HEK293T (cell line): Measurements from ENCODE around the gene GRID1.
"Not testable (repeated sequence)": the region's sequence is repeated elsewhere in the genome, so short reads cannot be mapped to it uniquely, and the experiment has no call there.

Source experiments
- CTCF ChIA-PET: fragments of 350-600 bp; formaldehyde crosslinking; extraction: SDS; loops from one replicate; lab custom pipeline; 2021; ENCODE audit warnings: antibody characterized with exemption, inconsistent platforms; lab: Yijun Ruan, JAX
- POLR2A ChIA-PET: fragments of 350-600 bp; formaldehyde crosslinking; extraction: SDS; loops from one replicate; lab custom pipeline; 2020; ENCODE audit warnings: antibody characterized with exemption, inconsistent platforms; lab: Yijun Ruan, JAX
- DNase-seq: peaks from one replicate; pipeline ENCODE4 v3.0.0; 2012; ENCODE audit warnings: mixed read lengths; ENCODE audit errors: extremely low spot score
- ARNT ChIP-seq: fragments of 450-650 bp; IDR thresholded peaks from 2 replicates; pipeline ENCODE4 v1.6.1; 2017; ENCODE audit warnings: mild to moderate bottlenecking
- BHLHE40 ChIP-seq: fragments of 450-650 bp; IDR thresholded peaks from 2 replicates; pipeline ENCODE4 v1.6.1; 2016; ENCODE audit warnings: mild to moderate bottlenecking, moderate library complexity, borderline replicate concordance
- CTBP1 ChIP-seq: fragments of 450-650 bp; IDR thresholded peaks from 2 replicates; pipeline ENCODE4 v1.6.1; 2016; ENCODE audit warnings: borderline replicate concordance
- ELF4 ChIP-seq: fragments of 450-650 bp; IDR thresholded peaks from 2 replicates; pipeline ENCODE4 v1.6.1; 2017; ENCODE audit warnings: antibody characterized with exemption
- FOXA1 ChIP-seq: fragments of 450-650 bp; IDR thresholded peaks from 2 replicates; pipeline ENCODE4 v1.6.1; 2016; ENCODE audit warnings: mild to moderate bottlenecking
- FOXK2 ChIP-seq: fragments of 450-650 bp; IDR thresholded peaks from 2 replicates; pipeline ENCODE4 v1.6.1; 2016; ENCODE audit warnings: mild to moderate bottlenecking
- FOXM1 ChIP-seq: fragments of 450-650 bp; IDR thresholded peaks from 2 replicates; pipeline ENCODE4 v1.6.1; 2017; ENCODE audit warnings: mild to moderate bottlenecking, borderline replicate concordance
- HDGF ChIP-seq: fragments of 450-650 bp; IDR thresholded peaks from 2 replicates; pipeline ENCODE4 v1.6.1; 2017; ENCODE audit warnings: antibody characterized with exemption, borderline replicate concordance
- L3MBTL2 ChIP-seq: fragments of 450-650 bp; conservative IDR thresholded peaks from 2 replicates; pipeline ENCODE4 v1.6.1; 2016; ENCODE audit warnings: mild to moderate bottlenecking
- LEF1 ChIP-seq: fragments of 450-650 bp; IDR thresholded peaks from 2 replicates; pipeline ENCODE4 v1.6.1; 2017; ENCODE audit warnings: mild to moderate bottlenecking, borderline replicate concordance
- NFRKB ChIP-seq: fragments of 450-650 bp; IDR thresholded peaks from 2 replicates; pipeline ENCODE4 v1.6.1; 2016; ENCODE audit warnings: mild to moderate bottlenecking, moderate library complexity
- SP1 ChIP-seq: fragments of 450-650 bp; IDR thresholded peaks from 2 replicates; pipeline ENCODE4 v1.6.1; 2017
- SUZ12 ChIP-seq: fragments of 450-650 bp; IDR thresholded peaks from 2 replicates; pipeline ENCODE4 v1.6.1; 2016; ENCODE audit warnings: mild to moderate bottlenecking
- TARDBP ChIP-seq: fragments of 450-650 bp; IDR thresholded peaks from 2 replicates; pipeline ENCODE4 v1.6.1; 2016
- ZNF384 ChIP-seq: fragments of 450-650 bp; IDR thresholded peaks from 2 replicates; pipeline ENCODE4 v1.6.1; 2016
- TF ChIP-seq, protein P1 (sequence below): fragments of 450-650 bp; IDR thresholded peaks from 2 replicates; pipeline ENCODE4 v1.6.1; 2016

Gene GRID1

DNA sequence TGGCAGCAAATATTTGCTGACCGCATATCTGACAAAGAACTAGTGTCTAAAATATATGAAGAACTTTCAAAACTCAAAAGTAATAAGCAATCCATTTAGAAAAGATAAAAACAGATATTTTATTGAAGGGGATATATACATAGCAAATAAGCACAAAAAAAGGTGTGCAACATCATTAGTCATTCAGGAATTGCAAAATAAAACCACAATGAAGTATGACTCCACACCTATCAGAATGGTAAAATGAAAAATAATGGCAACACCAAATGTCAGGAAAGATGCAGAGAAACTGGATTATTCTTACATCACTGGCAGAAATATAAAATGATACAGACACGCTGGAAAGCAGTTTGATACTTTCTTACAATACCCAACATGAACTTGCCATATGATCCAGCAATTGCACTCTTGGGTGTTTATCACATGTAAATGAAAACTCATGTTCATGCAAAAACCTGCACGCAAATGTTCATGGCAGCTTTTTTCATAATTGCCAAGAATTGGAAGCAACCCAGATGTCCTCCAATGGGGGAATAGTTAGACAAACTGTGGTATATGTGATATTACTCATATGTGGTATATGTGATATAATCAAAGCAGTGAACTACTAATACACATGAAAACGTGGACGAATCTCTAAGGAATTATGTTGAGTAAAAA is 645.5 kb downstream of the GRID1 start:
- ChIA-PET CTCF (no interaction called here), POLR2A (no interaction called here)
- DNase-seq: no peak
- TF ChIP-seq SUZ12 (no peak), L3MBTL2 (no peak), BHLHE40 (no peak), FOXA1 (no peak), NFRKB (no peak), LEF1 (no peak), TARDBP (no peak), HDGF (no peak), ZNF384 (no peak), ELF4 (no peak), CTBP1 (no peak), ARNT (no peak), FOXK2 (no peak)
- TF ChIP-seq, protein P1, sequence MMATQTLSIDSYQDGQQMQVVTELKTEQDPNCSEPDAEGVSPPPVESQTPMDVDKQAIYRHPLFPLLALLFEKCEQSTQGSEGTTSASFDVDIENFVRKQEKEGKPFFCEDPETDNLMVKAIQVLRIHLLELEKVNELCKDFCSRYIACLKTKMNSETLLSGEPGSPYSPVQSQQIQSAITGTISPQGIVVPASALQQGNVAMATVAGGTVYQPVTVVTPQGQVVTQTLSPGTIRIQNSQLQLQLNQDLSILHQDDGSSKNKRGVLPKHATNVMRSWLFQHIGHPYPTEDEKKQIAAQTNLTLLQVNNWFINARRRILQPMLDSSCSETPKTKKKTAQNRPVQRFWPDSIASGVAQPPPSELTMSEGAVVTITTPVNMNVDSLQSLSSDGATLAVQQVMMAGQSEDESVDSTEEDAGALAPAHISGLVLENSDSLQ: no peak

GRCh38 chr10:85719408-85719807 is 647.2 kb downstream of the GRID1 start:
- CTCF ChIA-PET: no interaction called here

GRCh38 chr10:85713885-85714284 is 652.7 kb downstream of the GRID1 start:
- DNase-seq: no peak
- CTCF ChIA-PET: no interaction called here
- POLR2A ChIA-PET: no interaction called here
- TF ChIP-seq FOXM1 (no peak), ZNF384 (no peak), HDGF (no peak), LEF1 (no peak)

More at GRCh38 chr10:85719408-85719807, 647.2 kb downstream of the GRID1 start:
- POLR2A ChIA-PET: no interaction called here
- TF ChIP-seq CTBP1: no peak
- TF ChIP-seq TARDBP: no peak
- no peak for TF ChIP-seq L3MBTL2
- TF ChIP-seq ZNF384: no peak
- no peak for TF ChIP-seq LEF1
- no peak for TF ChIP-seq FOXK2
- no peak for TF ChIP-seq SUZ12
- no peak for TF ChIP-seq ARNT
- TF ChIP-seq HDGF: no peak
- TF ChIP-seq NFRKB: no peak
- TF ChIP-seq FOXA1: no peak
- no peak for TF ChIP-seq BHLHE40
- TF ChIP-seq, protein P1: no peak
- no peak for TF ChIP-seq SP1
- TF ChIP-seq ELF4: no peak
- DNase-seq: no peak

DNA sequence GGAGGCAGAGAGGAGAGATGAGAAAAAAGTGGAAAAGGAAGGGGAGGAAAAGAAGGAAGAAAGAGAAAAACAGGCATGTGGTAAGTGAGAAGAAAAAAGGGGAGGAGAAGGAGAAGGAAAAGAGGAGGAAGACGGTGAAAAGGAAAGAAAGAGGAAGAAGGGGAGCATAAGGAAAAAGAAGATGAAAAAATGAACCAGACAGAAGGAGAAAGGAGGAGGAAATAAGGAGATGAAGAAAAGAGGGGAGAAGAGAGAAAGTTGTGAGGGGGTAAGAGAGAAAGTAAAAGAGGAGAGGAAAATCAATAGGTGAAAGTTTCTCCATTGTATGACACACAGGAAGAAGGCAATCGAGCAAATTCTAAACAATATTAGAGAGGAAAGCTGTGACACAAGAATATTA is 663.8 kb downstream of the GRID1 start:
- ChIA-PET CTCF (no interaction called here), POLR2A (no interaction called here)
- TF ChIP-seq L3MBTL2 (no peak), FOXM1 (no peak), TARDBP (no peak), CTBP1 (no peak), ZNF384 (no peak), HDGF (no peak), NFRKB (no peak), FOXK2 (no peak), ARNT (no peak), LEF1 (no peak), BHLHE40 (no peak), FOXA1 (no peak), SP1 (no peak), ELF4 (no peak), SUZ12 (no peak)
- TF ChIP-seq, protein P1: no peak
- DNase-seq: no peak

DNA sequence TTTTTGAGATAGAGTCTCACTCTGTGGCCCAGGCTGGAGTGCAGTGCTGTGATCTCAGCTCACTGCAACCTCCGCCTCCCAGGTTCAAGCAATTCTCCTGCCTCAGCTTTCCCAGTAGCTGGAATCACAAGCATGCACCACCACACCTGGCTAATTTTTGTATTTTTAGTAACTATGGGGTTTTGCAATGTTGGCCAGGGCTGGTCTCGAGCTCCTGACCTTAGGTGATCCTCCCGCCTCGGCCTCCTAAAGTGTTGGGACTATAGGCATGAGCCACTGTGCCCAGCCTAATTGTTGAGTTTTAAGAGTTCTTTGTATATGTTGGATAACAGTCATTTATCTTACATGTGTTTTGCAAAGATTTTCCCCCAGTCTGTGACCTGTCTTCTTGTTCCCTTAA is 667.5 kb downstream of the GRID1 start:
- DNase-seq, CTCF ChIA-PET: not testable (repeated sequence)

DNA sequence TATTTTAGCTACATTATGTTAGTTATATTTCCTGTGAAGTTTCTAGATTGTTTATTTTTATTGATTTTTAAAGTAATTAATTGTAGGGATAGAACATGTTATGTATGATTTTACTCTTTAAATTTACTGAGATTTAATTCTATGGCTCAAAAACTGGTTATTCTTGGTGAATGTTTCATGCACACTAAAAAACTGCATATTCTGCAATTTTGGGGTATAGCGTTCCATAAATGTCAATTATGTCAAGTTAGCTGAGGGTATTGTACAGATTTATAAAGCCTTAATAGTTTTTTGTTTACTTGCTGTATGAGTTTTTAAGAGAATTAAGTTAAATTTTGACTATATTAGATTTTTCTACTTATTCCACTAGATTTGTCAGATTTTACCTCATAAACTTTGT is 669.7 kb downstream of the GRID1 start:
- TF ChIP-seq ELF4 (no peak), BHLHE40 (no peak), FOXK2 (no peak), NFRKB (no peak), ZNF384 (no peak), CTBP1 (no peak), SUZ12 (no peak), LEF1 (no peak), L3MBTL2 (no peak), TARDBP (no peak)
- ChIA-PET POLR2A (no interaction called here), CTCF (no interaction called here)
- DNase-seq: no peak

More for the DNA sequence above, 667.5 kb downstream of the GRID1 start:
- POLR2A ChIA-PET: not testable (repeated sequence)

- ChIA-PET POLR2A (no interaction called here), CTCF (no interaction called here)
- TF ChIP-seq CTBP1: no peak
- no peak for TF ChIP-seq BHLHE40
- TF ChIP-seq HDGF: no peak
- TF ChIP-seq FOXA1: no peak
- TF ChIP-seq NFRKB: no peak
- TF ChIP-seq L3MBTL2: no peak
- TF ChIP-seq ELF4: no peak
- DNase-seq: no peak
Measured at GRCh38 chr10:85682621-85683020, 684.0 kb downstream of the GRID1 start.
